Measurements from ENCODE around the gene TAB2.

The TAB2 gene

GRCh38 chr6:149289966-149290365 lies 27.5 kb upstream of the TAB2 start:
- no peak for DNase-seq (ENCODE audit: extremely low read depth, low read depth)
- H3K4me3 ChIP-seq (replicated peaks; ENCODE audit: low read depth, low read length), result no peak overlapping the region
- TF ChIP-seq, protein P1, sequence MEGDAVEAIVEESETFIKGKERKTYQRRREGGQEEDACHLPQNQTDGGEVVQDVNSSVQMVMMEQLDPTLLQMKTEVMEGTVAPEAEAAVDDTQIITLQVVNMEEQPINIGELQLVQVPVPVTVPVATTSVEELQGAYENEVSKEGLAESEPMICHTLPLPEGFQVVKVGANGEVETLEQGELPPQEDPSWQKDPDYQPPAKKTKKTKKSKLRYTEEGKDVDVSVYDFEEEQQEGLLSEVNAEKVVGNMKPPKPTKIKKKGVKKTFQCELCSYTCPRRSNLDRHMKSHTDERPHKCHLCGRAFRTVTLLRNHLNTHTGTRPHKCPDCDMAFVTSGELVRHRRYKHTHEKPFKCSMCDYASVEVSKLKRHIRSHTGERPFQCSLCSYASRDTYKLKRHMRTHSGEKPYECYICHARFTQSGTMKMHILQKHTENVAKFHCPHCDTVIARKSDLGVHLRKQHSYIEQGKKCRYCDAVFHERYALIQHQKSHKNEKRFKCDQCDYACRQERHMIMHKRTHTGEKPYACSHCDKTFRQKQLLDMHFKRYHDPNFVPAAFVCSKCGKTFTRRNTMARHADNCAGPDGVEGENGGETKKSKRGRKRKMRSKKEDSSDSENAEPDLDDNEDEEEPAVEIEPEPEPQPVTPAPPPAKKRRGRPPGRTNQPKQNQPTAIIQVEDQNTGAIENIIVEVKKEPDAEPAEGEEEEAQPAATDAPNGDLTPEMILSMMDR (IDR thresholded peaks at IDR 0.05; ENCODE audit: low read depth, low read length, missing control alignments), result no peak

- H3K4me3 ChIP-seq (replicated peaks; ENCODE audit: low read depth, low read length), result no peak overlapping the region
- TF ChIP-seq, protein P1 (IDR thresholded peaks at IDR 0.05; ENCODE audit: low read depth, low read length, missing control alignments), result no peak
- no peak for DNase-seq (ENCODE audit: extremely low read depth, low read depth)
Observed at GRCh38 chr6:149293244-149293643, 24.3 kb upstream of the TAB2 start.

- TF ChIP-seq, protein P1 (IDR thresholded peaks at IDR 0.05; ENCODE audit: low read depth, low read length, missing control alignments), result no peak
- no peak for DNase-seq (ENCODE audit: extremely low read depth, low read depth)
Observed at GRCh38 chr6:149300563-149300962, 16.9 kb upstream of the TAB2 start.

DNA sequence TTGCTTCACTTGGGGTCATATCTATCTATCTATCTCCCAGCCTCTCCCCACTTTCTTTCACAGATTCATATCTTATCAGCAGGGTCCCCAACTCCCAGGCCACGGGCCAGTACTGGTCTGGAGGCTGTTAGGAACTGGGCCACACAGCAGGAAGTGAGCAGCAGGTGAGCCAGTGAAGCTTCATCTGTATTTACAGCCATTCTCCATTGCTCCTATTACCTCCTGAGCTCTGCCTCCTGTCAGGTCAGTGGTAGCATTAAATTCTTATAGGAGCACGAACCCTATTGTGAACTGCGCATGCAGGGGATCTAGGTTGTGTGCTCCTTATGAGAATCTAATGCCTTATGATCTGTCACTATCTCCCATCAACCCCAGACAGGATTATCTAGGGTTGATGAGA lies 14.8 kb upstream of the TAB2 start:
- no peak for DNase-seq (ENCODE audit: extremely low read depth, low read depth)
- H3K4me3 ChIP-seq (replicated peaks; ENCODE audit: low read depth, low read length), result no peak overlapping the region
- TF ChIP-seq, protein P1 (IDR thresholded peaks at IDR 0.05; ENCODE audit: low read depth, low read length, missing control alignments), result no peak

More at GRCh38 chr6:149300563-149300962, 16.9 kb upstream of the TAB2 start:
- H3K4me3 ChIP-seq (replicated peaks; ENCODE audit: low read depth, low read length), result no peak overlapping the region

GRCh38 chr6:149303468-149303867 lies 14.0 kb upstream of the TAB2 start:
- H3K4me3 ChIP-seq (replicated peaks; ENCODE audit: low read depth, low read length), result no peak overlapping the region
- DNase-seq (ENCODE audit: extremely low read depth, low read depth), result no peak
- TF ChIP-seq, protein P1 (IDR thresholded peaks at IDR 0.05; ENCODE audit: low read depth, low read length, missing control alignments), result no peak

DNA sequence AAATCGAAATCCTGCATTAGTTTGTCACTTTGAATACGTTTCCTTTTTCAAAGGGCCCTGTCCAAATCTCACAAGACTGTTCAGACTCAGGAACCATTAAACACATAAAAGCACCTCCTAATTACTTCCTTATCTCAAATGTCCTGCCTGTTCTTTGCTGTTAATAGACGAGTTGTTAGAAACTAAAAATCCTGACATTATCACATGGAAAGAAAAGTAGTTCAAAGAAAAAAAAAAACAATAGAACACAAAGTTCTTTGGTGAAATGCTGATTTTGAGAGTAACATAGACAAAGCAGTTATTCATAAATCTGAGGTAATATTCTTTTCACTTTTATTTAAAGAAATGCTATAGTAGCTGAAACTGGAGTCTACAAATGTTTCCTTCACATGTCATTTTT lies 12.1 kb upstream of the TAB2 start:
- no peak for DNase-seq (ENCODE audit: extremely low read depth, low read depth)
- H3K4me3 ChIP-seq (replicated peaks; ENCODE audit: low read depth, low read length), result no peak overlapping the region
- TF ChIP-seq, protein P1 (IDR thresholded peaks at IDR 0.05; ENCODE audit: low read depth, low read length, missing control alignments), result no peak

DNA sequence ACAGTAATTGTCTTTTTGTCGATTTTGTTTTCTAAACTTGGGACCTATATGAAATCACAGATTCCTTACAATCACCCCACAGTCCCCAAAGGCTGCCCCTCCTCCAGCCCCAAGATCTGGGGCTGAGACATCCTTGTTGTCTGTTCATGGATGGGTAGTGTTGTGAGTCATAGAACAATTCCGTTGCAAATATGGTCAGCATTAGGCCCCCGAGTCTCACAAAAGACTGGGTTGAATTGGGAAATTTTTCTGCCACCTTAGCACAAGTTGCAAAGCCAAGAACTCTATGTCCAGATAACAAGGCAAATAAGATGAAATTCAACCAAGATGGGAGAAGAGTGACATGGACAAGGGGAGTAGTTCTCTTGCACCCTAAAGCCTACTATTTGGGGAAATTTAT lies 10.5 kb upstream of the TAB2 start:
- no peak overlapping the region for H3K4me3 ChIP-seq (replicated peaks; ENCODE audit: low read depth, low read length)
- DNase-seq (ENCODE audit: extremely low read depth, low read depth), result no peak
- TF ChIP-seq, protein P1 (IDR thresholded peaks at IDR 0.05; ENCODE audit: low read depth, low read length, missing control alignments), result no peak
